GM18498 (cell line): ENCODE measurements around the gene SUMF1.

Experiments
- ATAC-seq: cut with Tn5 transposase; IDR thresholded peaks from one replicate; pipeline ENCODE4 v1.9.1; 2021; ENCODE audit warnings: mild to moderate bottlenecking, moderate library complexity; ENCODE audit not compliant: unreplicated experiment

Gene SUMF1

DNA sequence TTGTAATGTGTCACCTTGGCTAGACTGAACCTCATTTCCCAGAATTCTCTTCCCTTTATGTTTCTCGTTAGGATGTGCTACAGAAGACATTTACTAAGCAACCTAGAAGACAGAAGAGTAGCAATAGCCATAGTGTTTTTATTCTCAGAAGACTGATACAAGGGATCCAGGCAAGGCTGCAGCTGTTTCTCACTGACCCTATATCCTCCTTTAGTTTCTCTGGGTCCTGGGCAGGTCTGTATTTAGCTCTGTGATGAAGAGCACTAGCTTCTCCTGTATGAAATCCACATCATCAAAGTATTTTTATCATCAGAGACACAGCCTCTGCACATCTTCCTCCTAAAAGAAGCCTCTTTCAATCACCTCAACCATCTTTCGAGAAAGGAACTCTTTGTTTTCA, 72.5 kb downstream of the SUMF1 start:
- no peak for ATAC-seq

DNA sequence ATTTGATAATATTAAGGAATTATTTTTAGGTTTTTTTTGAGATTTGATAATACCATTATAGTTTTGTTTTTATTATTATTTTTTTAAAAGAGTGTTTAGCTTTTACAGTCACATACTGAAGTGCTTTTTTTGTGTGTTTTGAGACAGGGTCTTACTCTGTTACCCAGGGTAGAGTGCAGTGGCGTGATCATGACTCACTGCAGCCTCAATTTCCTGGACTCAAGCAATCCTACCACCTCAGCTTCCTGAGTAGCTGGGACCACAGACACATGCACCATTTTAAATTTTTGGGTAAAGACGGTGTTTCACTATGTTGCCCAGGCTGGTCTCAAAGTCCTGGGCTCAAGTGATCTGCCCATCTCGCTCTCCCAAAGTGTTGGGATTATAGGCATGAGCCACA, 73.0 kb downstream of the SUMF1 start:
- ATAC-seq = no peak

DNA sequence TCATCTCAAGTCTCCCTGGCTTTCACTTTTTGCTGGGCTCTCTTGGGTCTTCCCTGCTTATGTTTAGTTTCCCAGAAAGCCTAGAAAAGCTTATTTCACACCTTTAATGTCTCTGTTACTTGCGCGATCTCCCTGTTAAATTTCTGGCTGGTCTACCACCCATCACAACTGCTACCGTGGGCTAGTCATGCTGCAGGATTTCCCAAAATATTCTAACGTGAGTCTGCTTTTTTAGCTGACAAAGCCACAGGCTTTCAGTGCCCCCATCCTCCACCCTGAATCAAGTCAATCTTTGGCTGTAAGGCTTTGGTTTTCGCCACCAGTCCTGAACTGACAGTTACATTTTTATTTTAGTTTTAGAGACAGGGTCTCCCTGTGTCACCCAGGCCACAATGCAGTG, 74.1 kb downstream of the SUMF1 start:
- ATAC-seq = no peak

DNA sequence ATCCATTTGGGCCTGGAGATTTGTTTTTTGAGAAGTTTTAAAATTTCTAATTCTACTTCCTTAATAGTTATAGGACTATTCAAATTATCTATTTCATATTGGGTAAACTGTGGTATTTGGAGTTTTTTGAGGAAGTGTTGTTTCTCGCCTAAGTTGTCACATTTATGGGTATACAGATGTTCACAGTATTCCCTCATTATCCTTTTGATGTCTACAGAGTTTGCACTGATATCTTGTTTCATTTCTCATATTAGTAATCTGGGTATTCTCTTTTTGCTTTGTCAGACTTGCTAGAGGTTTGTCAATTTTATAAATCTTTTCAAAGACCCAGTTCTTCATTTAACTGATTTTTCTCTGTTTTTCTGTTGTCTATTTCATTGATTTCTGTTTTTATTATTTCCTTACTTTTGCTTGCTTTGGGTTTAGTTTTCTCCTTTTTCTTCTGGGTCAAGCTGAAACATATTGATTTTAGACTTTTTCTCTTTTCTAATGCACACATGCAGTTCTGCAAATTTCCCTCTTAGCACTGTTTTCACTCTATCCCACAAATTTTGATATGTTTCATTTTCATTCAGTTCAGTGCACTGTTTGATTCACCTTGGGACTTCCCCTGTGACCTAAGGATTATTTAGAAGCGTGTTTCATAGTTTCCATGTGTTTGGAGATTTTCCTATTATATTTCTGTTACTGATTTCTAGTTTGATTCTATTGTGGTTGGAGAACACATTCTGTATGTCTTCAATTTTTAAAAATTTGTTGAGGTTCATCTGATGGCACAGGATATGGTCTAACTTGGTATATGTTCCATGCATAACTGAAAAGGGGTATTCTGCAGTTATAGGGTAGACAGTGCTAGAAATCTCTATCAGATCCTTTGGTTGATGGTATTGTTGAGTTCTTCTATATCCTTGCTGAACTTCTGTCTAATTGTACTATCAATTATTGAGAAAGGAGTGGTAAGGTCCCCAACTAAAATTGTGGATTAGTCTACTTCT, 79.6 kb downstream of the SUMF1 start:
- ATAC-seq = peak; percentile 51

DNA sequence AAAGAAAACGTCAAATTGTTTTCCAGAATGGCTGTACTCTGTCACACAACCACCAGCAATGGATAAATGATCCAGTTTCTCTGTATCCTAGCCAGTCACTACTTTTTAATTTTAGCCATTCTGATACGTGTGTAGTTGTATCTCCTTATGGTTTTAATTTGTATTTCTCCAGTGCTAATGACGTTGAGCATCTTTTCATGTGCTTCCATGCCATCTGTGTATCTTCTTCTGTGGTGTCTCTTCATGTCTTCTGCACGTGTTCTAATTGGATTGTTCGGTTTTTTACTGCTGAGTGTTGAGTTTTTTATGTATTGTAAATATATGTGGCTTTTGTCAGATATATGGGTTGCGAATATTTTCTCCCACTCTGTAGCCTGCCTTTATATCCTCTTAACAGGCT, 81.9 kb downstream of the SUMF1 start:
- ATAC-seq = no peak

DNA sequence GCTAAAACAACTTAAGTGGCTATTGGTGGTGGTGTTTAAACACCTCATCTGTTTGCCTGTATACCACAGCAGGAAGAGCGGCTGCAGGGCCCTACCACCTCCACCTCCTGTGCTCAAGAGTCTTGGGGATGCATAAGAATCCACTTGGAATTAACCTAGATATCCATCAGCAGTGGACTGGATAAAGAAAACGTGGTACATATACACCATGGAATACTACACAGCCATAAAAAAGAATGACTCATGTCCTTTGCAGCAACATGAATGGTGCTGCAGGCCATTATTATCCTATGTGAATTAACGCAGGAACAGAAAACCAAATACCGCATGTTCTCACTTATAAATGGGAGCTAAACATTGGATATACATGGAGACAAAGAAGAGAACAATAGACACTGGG, 87.1 kb downstream of the SUMF1 start:
- ATAC-seq = no peak

DNA sequence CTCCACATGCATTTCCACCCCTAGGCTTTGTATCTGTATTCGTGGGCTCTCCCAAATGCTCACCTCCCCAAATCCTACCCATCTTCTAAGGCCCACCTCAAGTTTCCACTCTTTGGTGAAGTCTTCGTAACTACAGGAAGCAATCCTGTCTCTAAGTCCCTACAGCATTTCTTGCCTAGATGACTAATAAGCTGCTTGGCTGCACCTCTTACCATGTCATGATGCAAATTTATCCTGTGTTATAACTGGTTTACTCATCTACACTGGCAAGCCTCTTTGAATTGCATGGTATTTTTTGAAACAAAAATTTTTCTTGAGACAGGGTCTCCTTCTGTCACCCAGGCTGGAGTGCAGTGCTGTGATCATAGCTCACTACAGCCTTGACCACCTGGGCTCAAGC, 90.6 kb downstream of the SUMF1 start:
- ATAC-seq = no peak

DNA sequence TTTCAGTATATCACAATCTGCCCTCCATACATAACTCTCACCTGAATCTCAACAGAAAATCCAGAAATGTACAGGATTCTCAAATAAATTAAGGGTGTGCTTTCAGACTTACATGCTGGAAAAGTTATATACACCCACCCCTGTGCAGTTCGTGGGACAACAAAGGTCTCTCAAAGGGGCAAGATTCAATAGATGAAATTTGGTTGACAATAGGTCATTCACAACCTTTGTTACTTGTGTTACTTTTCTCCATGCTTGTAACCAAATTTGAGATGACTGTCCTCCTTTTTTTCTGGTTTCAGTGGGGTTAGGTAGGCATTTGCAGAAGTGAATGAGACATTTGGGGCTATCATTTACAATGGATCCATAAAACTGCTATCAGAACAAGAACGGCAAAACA, 91.2 kb downstream of the SUMF1 start:
- no peak for ATAC-seq

DNA sequence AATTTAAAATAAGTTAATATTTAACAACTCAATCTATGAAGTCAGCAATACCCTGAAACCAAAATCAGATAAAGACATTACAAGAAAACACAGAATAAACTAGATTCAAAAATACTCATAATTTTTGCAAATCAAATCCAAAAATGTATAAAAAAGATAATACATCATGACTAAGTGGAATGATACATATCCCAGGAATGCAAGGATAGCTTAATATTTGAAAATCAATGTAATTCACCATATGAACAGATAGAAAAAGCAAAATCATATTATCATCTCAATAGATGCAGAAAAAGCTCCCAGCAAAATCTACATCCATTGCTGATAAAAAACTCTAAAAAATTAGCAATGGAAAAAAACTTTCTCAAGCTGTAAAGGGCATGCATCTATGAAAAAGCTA, 93.4 kb downstream of the SUMF1 start:
- ATAC-seq = no peak

DNA sequence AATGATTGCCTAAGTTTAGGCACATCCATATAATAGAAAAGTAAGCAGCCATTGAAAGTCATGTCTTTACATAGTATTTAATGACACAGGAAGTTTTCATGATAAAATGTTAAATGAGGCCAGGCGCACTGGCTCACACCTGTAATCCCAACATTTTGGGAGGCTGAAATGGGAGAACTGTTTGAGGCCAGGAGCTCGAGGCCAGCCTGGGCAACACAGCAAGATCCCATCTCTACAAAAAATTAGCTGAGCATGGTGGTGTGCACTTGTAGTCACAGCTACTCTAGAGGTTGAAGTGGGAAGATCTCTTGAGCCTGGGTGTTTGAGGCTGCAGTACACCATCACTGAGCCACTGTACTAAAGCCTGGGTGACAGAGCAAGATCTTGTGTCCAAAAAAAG, 104.5 kb downstream of the SUMF1 start:
- ATAC-seq = no peak

DNA sequence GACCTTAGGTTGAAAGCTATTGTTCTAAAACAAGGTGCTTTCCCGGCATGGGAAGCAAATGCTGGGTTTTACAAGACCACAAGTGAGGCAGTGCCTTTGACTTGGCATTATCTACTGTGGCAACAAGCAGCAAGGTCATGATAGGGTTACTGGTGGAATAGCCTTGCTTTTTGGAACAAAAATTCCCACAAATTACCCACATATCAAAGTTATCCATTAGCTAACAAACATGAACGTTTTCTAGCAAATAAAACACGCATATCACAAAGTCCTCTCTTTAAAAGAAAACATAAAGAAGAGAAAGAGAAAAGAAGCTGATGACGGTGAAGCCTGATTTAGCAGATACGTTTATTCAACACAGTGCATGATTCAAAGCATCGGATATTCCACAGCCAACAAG, 106.3 kb downstream of the SUMF1 start:
- ATAC-seq = no peak

DNA sequence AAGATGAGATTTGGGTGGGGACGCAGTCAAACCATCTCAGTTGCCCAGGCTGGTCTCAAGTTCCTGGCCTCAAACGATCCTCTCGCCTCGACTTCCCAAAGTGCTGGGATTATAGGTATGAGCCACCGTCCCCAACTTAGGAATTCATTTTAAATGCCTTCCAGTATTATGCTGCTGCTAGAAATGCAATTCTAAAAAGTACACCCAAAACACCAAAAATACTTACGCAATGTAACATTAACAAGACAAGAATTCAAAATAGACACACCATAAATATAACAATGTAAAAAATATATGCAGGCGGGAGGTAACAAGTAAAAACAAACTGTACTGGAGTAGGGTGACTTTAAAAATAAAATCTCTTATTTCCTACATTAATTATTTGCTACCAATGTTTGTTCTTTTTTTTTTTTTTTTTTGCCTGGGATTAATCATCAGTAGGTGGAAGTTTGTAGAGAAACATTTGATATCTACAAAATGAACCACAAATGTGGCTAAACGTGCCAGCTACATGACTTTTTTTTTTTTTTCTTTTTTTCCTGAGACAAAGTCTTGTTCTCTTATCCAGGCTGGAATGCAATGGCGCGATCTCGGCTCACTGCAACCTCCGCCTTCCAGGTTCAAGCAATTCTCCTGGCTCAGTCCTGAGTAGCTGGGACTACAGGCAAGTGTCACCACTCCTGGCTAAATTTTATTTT, 107.1 kb downstream of the SUMF1 start:
- no peak for ATAC-seq

DNA sequence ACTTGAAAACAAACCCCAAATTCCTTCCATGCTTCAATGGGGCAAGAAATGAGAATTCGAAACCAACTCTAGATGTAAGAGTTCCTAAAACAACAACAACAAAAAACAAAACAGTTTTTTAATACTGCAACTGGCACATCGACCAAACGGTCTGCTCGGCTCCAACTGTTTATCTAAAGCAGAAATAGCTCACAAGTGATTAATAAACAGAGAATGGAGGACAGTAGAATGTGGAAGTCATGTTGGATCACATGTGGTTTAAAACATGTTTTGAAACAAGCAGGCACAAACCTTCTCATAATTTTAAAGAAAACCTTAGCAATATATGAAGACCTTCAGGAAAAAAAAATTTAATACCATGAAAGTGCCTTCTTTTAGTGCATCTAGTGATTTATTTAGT, 108.8 kb downstream of the SUMF1 start:
- ATAC-seq = no peak

DNA sequence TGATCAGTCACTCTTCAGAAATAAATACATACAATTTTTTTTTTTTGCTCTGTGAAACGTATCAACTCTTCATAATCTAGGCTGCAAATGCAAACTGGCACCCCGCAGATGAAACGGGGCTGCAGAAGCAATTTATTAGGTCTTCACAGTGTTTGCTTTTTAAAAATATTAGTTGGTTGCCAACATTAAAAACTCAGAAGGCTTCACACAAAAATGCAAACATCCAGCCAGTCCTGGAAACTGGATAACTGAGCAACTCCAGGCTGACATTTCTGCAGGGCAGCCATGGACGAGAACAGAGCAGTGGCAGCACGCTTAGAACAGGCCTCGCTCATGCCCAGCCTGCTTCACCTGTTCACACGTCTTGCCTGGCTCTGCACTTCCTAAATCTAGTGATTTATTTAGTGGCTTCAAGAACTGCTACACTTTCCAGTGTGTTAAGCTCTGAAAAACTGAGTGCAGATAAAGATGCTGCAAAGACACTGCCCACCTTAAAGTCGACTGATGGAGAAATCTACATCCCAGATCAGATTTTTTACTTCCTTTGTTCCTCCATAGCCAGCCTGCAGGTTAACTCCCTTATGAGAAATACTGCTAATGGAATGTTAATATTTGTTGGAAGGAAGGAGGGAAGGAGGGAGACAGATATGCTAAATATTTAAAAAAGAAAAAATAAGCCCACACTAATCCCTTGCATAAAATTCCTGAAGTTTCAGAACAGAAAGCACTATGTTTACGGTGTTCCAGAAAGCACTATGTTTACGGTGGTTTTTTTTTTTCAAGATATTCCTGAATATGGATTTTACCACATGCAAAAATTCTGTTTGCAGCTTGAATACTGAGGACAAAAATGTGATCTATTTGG, 110.3 kb downstream of the SUMF1 start:
- ATAC-seq = no peak

DNA sequence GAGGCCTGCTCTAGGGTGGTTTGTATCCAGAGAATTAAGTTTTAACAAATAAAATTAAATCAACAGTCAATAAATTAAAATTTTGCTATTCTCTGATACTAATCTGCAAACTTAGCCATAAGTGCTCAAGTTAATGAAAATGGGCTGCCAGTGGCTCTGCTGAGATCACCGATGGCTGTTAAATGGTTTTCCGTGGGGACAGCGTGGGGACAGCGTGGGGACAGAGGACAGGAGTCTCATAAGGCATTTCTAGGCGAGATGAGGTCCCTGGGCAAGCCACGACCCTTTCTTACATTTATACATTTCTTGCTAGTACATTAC, 110.9 kb downstream of the SUMF1 start:
- ATAC-seq = no peak

DNA sequence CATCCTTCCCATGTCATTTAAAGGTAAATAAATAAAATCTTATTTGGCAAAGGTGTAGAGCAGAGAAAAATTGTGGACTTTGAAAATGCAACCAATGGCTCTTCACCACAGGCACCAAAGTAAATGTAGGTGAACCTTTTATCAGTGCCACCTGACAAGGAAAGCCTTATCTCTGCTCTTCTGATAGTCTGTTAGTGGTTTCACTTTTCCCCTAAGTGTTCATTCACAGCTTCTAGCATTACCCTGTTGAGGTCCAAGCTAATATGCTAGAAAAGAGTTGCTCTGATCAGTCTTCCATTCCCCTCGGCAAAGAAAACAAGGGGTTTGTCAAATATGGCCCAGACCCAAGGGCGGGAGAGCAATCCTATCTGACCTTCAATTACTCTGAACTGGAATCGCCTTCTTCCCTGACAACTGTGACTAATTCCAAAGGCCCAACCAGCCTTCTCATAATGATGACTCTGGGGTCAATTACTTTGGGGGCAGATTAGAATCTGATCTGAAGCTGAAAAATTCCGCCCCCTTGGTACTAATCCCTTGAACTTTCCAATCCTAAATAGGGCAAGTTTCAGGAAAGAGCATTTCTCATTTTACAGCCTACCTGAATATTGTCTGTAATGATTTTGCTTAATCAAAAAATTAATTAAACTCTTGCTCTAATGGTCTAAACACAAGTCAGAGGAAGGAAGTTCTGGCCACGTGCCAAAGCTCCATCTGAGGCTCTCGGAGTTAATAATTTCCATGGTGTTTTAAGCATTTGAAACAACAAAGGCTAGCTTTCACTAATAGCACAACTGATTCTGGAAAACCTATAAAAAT, 111.5 kb downstream of the SUMF1 start:
- ATAC-seq = no peak

DNA sequence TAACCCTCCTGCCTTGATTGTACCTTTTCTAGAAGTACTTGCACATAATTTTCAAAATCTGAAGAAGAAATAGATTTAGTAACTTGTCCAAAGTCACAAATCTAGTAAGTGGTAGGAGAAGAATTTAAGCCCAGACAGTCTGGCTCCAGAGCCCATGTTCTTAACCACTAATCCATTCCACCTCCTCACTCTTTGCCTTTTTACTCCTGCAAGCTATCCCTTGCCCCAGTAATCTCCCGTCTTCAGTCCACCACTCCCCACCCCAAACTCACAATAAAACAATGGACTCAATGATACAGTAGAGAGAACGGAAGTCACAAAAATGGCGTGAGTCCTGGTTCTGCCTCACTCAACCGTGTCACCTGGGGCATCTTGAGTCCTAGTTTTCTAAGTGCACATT, 115.2 kb downstream of the SUMF1 start:
- no peak for ATAC-seq

DNA sequence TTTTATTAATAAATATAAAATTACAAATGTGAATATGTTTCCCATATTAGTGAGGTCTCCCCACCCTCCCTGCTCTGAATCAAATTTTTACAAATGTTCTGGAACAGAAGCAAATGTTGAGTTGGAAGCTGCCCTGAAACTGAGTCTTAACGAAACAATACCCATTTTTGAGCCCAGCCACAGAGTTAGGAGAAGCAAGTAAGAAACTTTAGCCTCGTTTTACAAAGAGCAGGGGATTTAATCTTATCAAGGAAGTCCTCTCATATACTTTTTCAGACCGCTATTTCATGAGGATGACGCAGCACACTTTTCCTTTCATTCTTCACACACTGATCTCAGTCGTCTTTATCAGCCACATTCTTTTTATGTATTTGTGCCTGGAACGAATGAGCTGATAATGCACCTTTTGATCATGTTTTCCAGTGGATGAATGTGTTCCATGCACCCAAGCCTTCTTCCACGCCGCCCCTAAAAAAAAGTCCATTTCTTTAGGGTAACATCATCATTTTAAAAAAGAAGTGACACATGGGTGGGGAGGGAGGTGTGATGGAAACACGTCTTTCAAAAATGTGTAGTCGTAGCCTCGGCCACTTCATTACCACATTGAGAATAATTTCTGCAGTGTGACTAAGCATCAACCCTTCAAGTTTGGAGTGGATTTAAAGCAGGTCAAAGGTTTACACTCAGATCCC, 115.8 kb downstream of the SUMF1 start:
- ATAC-seq = peak; percentile 55

DNA sequence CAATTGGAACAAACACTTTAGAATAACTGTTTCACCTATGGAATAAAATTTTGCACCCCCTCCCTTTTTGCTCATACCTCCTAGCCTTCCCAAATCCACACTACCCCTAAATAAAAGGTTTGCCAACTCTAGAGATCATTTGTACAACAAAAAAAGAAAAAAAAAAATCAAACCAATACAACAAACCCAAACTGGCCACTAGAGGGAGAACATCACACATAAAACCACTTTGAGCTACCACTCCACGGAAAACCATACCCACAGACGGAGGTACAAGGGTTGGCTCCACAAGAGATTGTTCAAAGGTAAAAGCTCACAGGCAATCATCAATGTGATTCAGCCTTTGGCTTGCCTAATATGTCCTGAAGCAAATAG, 116.3 kb downstream of the SUMF1 start:
- ATAC-seq = peak; percentile 92

DNA sequence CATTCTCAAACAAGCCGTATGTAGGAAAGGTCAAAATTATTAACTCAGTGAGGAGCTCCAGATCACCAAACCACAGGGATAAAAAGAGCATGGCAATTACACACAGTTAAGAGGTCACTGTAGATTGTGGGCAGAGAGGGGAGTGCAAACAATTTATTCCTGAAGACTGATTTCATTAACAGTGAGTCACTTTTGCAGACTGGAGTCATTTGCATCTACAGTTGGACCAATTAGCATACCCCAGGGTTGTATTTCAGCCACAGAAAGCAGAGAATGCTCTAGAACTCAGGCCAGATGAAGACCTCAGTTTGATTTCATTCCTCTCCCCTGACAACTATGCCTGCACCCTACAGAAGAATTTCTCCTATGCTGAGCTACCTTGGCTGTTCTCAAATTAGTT, 123.8 kb downstream of the SUMF1 start:
- no peak for ATAC-seq
